Activated CD4-positive, alpha-beta memory T cell treated with anti-CD3 and anti-CD28 coated beads, Interleukin-2, amount 10 ng/mL, durations not matched to agents 7 days and 5 days (primary cell): ENCODE results near the gene SHISAL1. TPM values are rescaled to one million over a fixed set of nuclear protein-coding genes. Genes with fewer than 3 reads are reported as not detected.

Experiments used
- CTCF ChIA-PET: fragments of 350-600 bp; sonication (Branson Sonifier 250); formaldehyde crosslinking; loops from one replicate; lab custom pipeline; 2021; ENCODE audit warnings: antibody characterized with exemption, inconsistent platforms; lab: Charles Lee
- POLR2A ChIA-PET: fragments of 350-600 bp; sonication (Branson Sonifier 250); formaldehyde crosslinking; loops from one replicate; lab custom pipeline; 2021; ENCODE audit warnings: antibody characterized with exemption; lab: Charles Lee
- DNase-seq: peaks from one replicate; pipeline ENCODE4 v3.0.0-alpha.2; 2020
- H3K27ac Mint-ChIP-seq: one replicate; pipeline ENCODE4 v1.8.0; 2021; ENCODE audit warnings: mild to moderate bottlenecking, mixed read lengths
- H3K27me3 Mint-ChIP-seq: one replicate; pipeline ENCODE4 v1.8.0; 2021; ENCODE audit warnings: mixed read lengths
- H3K36me3 Mint-ChIP-seq: one replicate; pipeline ENCODE4 v1.8.0; 2021; ENCODE audit warnings: low read depth, mixed read lengths
- H3K4me1 Mint-ChIP-seq: one replicate; pipeline ENCODE4 v1.8.0; 2021; ENCODE audit warnings: mixed read lengths
- H3K4me3 Mint-ChIP-seq: one replicate; pipeline ENCODE4 v1.8.0; 2021; ENCODE audit warnings: mild to moderate bottlenecking, mixed read lengths
- H3K9me3 Mint-ChIP-seq: one replicate; pipeline ENCODE4 v1.8.0; 2021; ENCODE audit warnings: mixed read lengths
- total RNA-seq, 2 experiments: library from RNA; stranded (reverse); gene quantifications; one replicate each; pipeline ENCODE4 v1.2.3, GENCODE V29; 2021

SHISAL1 gene
- total RNA-seq, 2 experiments from 2014 or later: not detected

DNA sequence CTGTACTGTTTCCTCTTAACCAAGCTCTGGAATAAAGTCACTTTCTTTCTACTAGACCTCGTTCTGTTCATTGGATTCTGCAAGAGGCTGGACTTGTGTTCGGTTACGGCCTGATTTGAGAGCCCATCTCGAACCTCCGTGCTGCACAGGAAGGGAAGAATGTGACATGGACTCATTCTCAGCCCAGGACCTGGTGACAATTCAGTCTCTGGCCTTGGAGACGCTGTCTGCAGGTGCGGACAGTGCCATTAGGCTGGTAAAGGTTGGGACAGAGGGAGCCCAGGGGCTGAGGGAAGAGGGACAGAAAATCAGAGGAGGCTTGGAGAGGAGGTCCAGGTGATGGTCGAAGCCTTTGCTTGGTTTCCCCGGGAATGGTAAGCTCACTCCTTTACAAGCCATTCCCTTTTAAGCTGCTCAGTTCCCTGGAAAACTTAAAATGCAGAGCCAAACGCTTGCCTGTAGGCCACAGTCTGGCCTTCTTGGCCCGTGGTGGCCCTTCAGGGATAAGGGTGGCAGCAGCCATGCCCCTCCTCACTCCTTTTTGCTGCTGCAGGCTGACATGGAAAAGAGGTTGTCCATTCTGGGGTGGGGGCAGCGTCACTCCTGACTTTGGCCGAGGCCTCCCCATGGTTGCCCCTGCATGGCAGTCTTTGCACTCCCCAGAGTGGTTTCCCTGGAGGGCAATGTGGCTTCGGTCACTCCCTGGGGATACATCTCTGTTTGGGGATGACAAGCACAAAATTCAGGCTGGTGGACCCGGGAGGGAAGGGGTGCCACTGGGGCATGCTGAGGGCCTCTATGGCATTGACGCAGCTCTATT, 52.3 kb downstream of the SHISAL1 start:
- ChIA-PET CTCF (no interaction called here), POLR2A (interaction anchor here (1.3 to 1.8 kb wide), 2 partner anchors 47 to 79 kb away, joined by 3 to 6 read pairs; no protein-coding TSS in a partner anchor)
- H3K27me3 Mint-ChIP-seq: peaks cover 18% of the 10 kb centered on the region
- H3K4me1 Mint-ChIP-seq: peaks cover 13% of the 10 kb centered on the region
- H3K9me3 Mint-ChIP-seq: no peaks in the 10 kb centered on the region
- H3K36me3 Mint-ChIP-seq: no peaks in the 10 kb centered on the region
- no peak for DNase-seq
- H3K27ac Mint-ChIP-seq: no peak overlapping the region
- no peak overlapping the region for H3K4me3 Mint-ChIP-seq

DNA sequence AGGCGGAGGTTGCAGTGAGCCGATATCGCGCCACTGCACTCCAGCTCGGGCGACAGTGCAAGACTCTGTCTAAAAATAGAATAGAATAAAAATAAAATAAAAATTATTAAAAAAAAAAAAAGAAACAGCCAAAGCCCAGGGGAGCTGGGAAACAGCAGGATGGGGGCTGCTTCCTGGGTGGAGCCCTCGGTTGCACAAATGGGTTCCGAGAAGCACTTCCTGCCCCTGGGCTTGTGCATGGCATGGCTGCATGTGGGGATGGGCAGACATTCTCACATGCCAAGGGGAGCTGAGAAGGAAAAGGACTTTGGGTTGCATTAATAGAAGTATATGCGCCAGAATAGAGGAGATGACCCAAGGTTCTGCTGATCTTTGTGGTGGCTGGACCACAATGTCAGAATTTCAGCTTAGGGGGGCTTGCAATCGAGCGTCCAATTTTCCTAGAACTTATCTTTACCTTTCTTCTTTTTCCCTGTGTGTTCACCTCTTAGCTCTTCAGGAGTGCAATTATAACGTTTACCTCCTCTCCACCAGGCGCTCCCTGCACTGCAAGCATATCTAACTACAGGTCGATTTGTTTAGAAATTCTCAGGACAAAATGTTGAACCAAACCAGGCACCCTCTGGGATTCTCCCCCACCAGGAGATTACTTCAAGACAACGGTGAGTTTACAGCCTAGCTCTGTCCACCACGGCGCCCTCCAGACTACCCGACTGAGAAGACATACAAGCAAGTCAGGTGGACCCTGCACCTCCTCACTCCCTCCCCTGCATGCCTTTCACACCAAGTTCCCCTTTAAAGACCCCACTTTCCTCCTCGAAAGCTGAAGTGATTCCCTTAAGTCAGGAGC, 53.2 kb downstream of the SHISAL1 start:
- Mint-ChIP-seq H3K4me1 (peaks cover 13% of the 10 kb centered on the region), H3K27me3 (peaks cover 25% of the 10 kb centered on the region), H3K36me3 (no peaks in the 10 kb centered on the region), H3K9me3 (no peaks in the 10 kb centered on the region), H3K4me3 (no peak overlapping the region), H3K27ac (no peak overlapping the region)
- ChIA-PET CTCF (interaction anchor here (1.1 kb wide), 1 partner anchor 267 kb away, joined by 4 read pairs; no protein-coding TSS in a partner anchor), POLR2A (interaction anchor here (1.3 to 1.8 kb wide), 2 partner anchors 48 to 78 kb away, joined by 3 to 6 read pairs; no protein-coding TSS in a partner anchor)
- DNase-seq: no peak

DNA sequence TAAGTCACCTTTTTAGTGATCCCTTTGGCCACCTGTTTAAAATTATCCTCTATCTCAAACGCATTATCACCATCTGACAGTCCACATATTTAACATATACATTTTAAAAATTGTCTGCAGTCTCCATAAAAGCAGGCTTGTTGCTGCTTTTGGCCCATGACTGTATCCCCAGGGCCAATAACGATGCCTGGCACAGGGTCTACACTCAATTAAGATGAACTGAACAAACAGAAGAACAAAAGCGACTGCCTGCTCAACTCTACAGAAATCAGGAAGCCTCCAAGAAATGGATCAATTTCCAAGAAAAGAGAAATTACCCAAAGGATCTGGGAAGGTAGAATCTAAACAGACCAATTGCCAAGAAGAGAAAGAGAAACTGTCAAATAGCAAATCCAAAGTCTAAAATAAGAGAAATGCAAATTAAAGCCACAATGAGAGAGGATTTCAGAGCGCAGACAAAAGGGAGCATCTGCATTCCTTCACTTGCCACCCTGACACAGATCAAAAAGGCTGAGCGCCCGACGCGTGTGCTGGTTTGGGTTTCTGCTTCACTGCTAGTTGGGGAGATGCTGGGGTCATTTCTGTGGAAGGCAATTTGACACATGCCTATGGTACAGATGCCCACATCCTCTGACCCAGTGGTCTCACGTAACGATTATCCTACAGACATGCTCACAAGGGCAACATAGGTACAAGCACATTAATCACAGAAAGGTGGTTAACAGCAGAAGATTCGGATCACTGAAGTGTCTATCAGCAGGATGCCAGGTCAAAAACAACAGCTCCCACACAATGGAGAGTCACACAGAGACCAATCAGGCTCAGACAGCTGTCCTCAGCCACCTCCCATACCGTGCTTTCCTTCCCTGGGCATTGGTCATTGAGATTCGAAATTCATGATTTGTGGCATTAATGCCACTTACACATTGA, 55.9 kb downstream of the SHISAL1 start:
- DNase-seq: peak; percentile 6

DNA sequence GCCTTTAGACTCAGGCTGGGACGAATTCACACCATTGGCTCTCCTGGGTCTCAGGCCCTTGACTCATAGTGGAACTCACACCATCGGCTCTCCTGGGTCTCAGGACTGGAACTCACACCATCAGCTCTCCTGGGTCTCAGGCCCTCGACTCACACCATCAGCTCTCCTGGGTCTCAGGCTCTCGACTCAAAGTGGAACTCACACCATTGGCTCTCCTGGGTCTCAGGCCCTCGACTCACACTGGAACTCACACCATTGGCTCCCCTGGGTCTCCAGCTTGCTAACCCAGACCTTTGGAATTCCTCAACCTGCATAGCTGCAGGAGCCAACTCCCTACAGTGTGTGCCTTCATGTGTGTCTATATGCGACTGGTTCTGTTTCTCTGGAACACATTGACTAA, 56.7 kb downstream of the SHISAL1 start:
- Mint-ChIP-seq H3K27ac (no peak overlapping the region), H3K9me3 (no peaks in the 10 kb centered on the region), H3K4me3 (no peak overlapping the region), H3K27me3 (peaks cover 39% of the 10 kb centered on the region), H3K36me3 (no peaks in the 10 kb centered on the region), H3K4me1 (peaks cover 13% of the 10 kb centered on the region)
- ChIA-PET POLR2A (no interaction called here), CTCF (no interaction called here)
- DNase-seq: peak; percentile 12

More for the DNA sequence above, 55.9 kb downstream of the SHISAL1 start:
- Mint-ChIP-seq H3K4me3 (no peak overlapping the region), H3K27me3 (peaks cover 37% of the 10 kb centered on the region), H3K36me3 (no peaks in the 10 kb centered on the region), H3K9me3 (no peaks in the 10 kb centered on the region), H3K27ac (no peak overlapping the region), H3K4me1 (peaks cover 13% of the 10 kb centered on the region)
- ChIA-PET CTCF (no interaction called here), POLR2A (no interaction called here)

DNA sequence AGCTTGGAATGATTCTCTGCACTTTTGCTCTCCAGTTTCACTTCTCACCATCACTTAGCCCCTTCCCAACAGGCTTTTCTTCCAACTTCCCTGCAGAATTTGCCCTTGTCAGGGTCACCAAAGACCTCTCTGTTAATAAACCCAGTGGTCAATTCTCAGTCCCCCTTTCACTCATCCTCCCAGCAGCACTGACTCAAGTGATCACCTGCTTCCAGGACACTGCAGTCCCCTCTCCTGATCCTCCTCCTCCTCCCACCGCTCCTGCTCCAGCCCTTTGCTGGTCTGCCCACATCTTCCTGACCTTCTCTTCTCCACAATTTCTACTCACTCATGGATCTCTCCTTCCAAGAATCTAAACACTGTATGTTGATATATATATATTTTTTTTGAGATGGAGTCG, 57.9 kb downstream of the SHISAL1 start:
- Mint-ChIP-seq H3K4me1 (peaks cover 11% of the 10 kb centered on the region), H3K27me3 (peaks cover 39% of the 10 kb centered on the region)

DNA sequence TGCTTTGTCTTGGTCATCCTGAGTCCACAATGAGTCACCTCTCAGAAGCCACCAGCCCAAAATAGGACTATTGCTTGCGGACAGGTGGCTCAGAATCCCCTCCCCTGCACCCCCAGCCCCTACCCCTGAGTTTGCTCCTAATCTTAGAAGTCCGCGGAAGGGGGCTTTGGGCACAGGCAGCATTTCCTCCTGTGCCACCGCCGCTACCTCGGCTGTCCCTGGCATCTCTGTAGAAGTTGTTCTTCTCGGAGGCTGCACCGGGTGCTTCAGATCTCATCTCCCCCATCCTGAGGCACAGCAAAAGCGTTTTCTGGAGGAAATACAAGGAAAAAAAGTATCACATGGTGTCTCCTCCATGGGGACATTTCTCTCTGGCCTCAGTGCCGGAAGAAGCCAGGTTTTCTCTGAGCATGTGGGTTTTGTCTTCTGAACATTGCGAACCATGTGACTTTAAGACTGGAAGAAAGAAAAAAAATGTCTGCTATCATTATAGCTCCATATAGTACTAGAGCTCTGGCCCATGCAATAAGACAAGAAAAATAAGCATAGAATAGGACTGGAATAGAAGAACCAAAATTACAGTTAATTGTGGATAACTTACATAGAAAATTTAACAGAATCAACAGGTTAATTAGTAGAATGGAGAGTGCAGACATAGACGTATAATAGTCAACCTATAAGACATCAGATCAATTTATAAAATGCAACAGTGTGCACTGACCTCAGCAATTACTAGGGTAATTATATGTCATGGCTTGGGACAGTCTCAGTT, 63.2 kb downstream of the SHISAL1 start:
- POLR2A ChIA-PET: no interaction called here
- H3K27me3 Mint-ChIP-seq: peaks cover 16% of the 10 kb centered on the region

More for the DNA sequence above, 57.9 kb downstream of the SHISAL1 start:
- Mint-ChIP-seq H3K9me3 (peaks cover 6% of the 10 kb centered on the region), H3K4me3 (no peak overlapping the region), H3K36me3 (no peaks in the 10 kb centered on the region), H3K27ac (no peak overlapping the region)
- POLR2A ChIA-PET: no interaction called here
- no peak for DNase-seq
- CTCF ChIA-PET: no interaction called here

DNA sequence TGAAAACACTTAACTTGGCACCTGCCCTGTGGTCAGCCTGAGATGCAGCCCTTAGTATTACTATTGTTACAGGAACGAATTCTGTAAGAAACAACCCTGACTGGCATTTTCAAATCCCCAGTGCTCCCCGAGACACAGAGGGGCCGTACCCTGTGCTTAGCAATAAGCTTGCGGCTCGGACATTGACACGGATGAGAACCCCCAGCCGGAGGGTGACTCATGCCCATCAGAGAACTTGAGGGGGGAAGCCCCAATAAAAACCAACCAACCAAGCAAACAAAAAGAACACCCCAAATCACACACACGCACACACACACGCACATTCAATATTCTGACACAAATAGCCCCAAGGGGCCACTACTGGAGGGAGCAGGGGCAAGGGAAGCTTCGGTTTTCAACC, 63.8 kb downstream of the SHISAL1 start:
- ChIA-PET CTCF (no interaction called here), POLR2A (no interaction called here)
- peaks cover 14% of the 10 kb centered on the region for H3K27me3 Mint-ChIP-seq
- H3K36me3 Mint-ChIP-seq: no peaks in the 10 kb centered on the region
- peaks cover 11% of the 10 kb centered on the region for H3K9me3 Mint-ChIP-seq
- H3K27ac Mint-ChIP-seq: no peak overlapping the region
- no peak for DNase-seq
- H3K4me1 Mint-ChIP-seq: no peaks in the 10 kb centered on the region
- H3K4me3 Mint-ChIP-seq: no peak overlapping the region

More for the DNA sequence above, 63.2 kb downstream of the SHISAL1 start:
- Mint-ChIP-seq H3K4me1 (no peaks in the 10 kb centered on the region), H3K4me3 (no peak overlapping the region), H3K36me3 (no peaks in the 10 kb centered on the region), H3K9me3 (peaks cover 11% of the 10 kb centered on the region), H3K27ac (no peak overlapping the region)
- DNase-seq: no peak
- CTCF ChIA-PET: no interaction called here

DNA sequence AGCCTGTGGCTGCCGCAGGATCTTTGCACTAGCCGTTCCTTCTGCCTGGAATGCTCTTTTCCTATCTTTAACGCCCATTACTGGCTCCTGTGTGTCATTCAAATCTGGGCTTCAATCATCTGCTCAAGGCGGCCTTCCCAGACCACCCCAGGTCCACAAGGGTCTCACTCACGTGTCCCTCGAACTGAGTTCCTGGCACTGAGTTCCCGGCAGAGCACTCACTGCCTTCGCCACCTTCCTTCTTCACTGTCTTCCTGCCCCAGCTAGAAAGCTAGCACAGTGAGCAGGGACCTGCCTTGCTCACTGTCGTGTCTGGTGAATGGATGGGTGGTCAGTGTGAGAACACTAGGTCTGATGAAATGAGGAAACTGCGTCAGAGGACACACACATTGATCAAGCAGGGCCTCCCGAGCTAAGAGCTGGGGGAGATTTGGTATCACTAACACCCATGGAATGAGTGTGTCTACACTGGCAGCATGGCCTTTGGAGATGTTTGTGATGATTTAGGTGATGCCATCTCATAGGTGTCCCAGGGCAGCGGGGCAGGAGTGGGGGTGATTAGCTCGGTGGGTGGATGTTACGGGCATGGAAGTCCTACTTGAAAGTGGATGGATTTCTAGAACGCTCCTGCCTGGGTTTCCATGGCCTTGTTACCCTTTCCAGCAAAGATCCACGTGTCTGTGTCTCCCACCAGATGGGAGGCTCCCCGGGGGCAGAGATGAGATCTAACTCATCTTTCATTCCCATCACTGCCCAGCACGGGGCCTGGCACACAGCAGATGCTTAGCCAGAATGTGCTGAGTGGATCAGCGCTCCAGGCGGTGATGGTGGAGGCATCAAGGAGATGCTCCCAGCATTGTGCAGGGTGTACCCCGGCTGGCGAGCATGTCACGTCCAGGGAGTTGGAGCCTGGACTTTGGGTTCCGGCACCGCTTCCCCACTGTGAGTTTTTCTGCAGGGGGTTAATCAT, 64.5 kb downstream of the SHISAL1 start:
- H3K36me3 Mint-ChIP-seq: no peaks in the 10 kb centered on the region
- H3K27ac Mint-ChIP-seq: no peak overlapping the region
- H3K9me3 Mint-ChIP-seq: peaks cover 11% of the 10 kb centered on the region
- DNase-seq: no peak
- H3K4me1 Mint-ChIP-seq: no peaks in the 10 kb centered on the region
- peaks cover 10% of the 10 kb centered on the region for H3K27me3 Mint-ChIP-seq
- ChIA-PET CTCF (no interaction called here), POLR2A (no interaction called here)
- no peak overlapping the region for H3K4me3 Mint-ChIP-seq

DNA sequence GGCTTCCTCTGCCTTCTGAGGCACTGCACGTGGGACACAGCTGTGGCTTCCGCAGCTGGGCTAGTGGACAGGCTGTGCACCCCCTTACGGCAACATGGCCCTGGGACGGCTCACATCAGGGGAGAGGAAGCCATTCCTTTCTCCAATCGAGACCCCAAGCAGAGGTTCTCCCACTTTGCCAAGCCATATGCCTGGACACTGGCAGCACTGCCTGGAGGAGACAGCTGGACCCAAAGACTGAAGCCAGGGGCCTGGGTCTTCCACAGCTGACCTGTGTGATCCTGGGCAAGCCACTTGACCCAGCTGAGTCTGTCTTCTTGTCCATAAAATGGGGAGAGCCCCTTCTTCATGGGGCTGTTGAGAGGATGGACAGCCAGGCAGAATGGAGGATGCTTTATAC, 65.4 kb downstream of the SHISAL1 start:
- Mint-ChIP-seq H3K27ac (no peak overlapping the region), H3K9me3 (peaks cover 11% of the 10 kb centered on the region), H3K4me1 (no peaks in the 10 kb centered on the region), H3K4me3 (no peak overlapping the region), H3K36me3 (no peaks in the 10 kb centered on the region), H3K27me3 (peaks cover 9% of the 10 kb centered on the region)
- DNase-seq: no peak
- POLR2A ChIA-PET: no interaction called here
- CTCF ChIA-PET: no interaction called here

DNA sequence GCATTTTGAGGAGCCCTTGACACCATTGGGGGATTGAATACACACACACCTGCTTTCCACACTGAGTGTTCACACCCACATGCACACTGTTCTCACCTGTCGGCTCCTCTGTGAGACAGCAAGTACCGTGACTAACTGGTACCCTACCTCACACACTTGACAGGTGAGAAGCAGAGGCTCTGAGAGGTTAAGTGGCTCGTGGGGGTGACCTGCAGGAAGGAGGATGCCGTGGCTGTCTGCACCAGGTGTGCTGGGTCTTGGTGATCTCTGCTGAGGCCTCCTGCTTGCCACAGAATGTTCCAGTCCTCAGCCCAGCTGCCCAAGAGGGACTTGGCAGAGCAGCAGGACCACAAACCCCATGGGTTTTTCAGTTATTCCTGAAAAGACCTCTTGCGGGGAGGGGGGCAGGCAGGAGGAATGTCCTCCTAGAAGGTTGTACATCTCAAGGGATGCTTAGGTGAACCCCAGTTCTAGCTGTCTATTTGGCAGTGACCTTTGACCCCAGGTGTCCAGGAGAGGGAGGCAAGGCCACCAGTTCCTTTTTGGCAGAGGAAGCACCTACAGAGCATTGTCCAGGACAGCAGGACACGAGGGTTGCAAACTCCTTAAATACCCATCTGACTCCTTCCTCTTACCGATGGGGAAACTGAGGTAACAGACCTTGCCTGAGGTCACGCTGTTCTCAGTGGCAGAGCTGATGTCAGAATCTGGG, 66.0 kb downstream of the SHISAL1 start:
- DNase-seq: no peak
- peaks cover 9% of the 10 kb centered on the region for H3K27me3 Mint-ChIP-seq
- CTCF ChIA-PET: no interaction called here

DNA sequence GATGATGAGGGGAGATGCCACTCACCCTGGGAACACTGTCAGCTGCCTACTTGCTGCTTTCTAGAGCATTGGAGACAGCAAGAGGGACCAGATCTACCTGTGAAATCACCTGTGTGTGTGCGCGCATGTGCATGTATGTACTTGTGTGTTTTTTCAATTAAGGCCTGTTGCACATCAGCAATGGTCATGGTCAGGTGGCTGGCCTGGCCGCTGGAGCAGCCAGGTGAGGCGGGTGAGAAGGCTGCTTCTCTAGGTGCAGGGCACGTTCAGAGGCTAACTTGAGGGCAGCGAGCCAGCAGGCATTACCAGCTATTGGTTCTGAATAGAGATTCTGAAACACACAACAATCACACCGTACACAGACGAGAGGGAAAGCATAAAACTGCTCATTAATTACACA, 66.9 kb downstream of the SHISAL1 start:
- H3K36me3 Mint-ChIP-seq: no peaks in the 10 kb centered on the region
- ChIA-PET POLR2A (no interaction called here), CTCF (no interaction called here)
- no peak overlapping the region for H3K4me3 Mint-ChIP-seq
- DNase-seq: no peak
- peaks cover 11% of the 10 kb centered on the region for H3K9me3 Mint-ChIP-seq
- peaks cover 13% of the 10 kb centered on the region for H3K27me3 Mint-ChIP-seq
- H3K27ac Mint-ChIP-seq: no peak overlapping the region
- no peaks in the 10 kb centered on the region for H3K4me1 Mint-ChIP-seq

More for the DNA sequence above, 66.0 kb downstream of the SHISAL1 start:
- Mint-ChIP-seq H3K36me3 (no peaks in the 10 kb centered on the region), H3K27ac (no peak overlapping the region), H3K4me1 (no peaks in the 10 kb centered on the region), H3K4me3 (no peak overlapping the region), H3K9me3 (peaks cover 11% of the 10 kb centered on the region)
- POLR2A ChIA-PET: no interaction called here
